ENCODE data around the gene CMSS1.

GRCh38 chr3:100124201-100124761 is 306.6 kb downstream of the CMSS1 start:
- TF ChIP-seq CTCF (conservative IDR thresholded peaks at IDR 0.05; ENCODE audit: low read depth, low read length) (no peak), EZH2 (IDR thresholded peaks at IDR 0.05; ENCODE audit: borderline replicate concordance, low read depth, low read length, poor library complexity, severe bottlenecking) (no peak)

All from A673 (cell line).